Heart left ventricle (tissue), 13 donors: ENCODE data around the gene GOLGA2.

Experiments used
- POLR2A ChIP-seq, 2 donors: fragments of 450-650 bp; IDR thresholded peaks; one replicate each; pipeline ENCODE4 v1.6.1; 2017; ENCODE audit warnings: antibody characterized with exemption in 2 of 2, mild to moderate bottlenecking in 2 of 2, moderate library complexity in 2 of 2
- TF ChIP-seq, protein P1 (sequence below), 12 donors: fragments of 200-600 bp; sonication (generic) in 4 of 12; IDR thresholded peaks; one replicate each; pipeline versions ENCODE4 v1.5.0 to v1.8.0; 2018 to 2022; ENCODE audit warnings: antibody characterized with exemption in 12 of 12, mild to moderate bottlenecking in 5 of 12
- donor health status: ischemic (EF 13 %, LVEDD 7.1; RV severe dilation, severe dysfunction).
- donor health status: DM: no; HTN: yes; CAD: no.
- donor health status: DM: no; HTN: no; CAD: no.
- donor health status: ischemic (EF 25% LVEDD 6.9; RV normal size, moderate dysfunction).
- donor health status: ischemic (EF 25% LVEDD 5.7; RV mildly dilated, moderate dysfunction).
- donor health status: ischemic (EF 35%, LVEDD 5.7; RV mildly dilated, moderate dysfunction).
- donor health status: nonischemic (EF 11% LVEDD 7.7; RV severe dilation, severe dysfunction).
- donor health status: DM: yes; HTN: yes; CAD: no.
- donor health status: PGD.
- donor health status: ischemic (EF 29% LVEDD 5.4; RV normal size, mild dysfunction).
- donor health status: nonischemic (EF 23%, LVEDD 6.1; RV moderate dilation, normal function).

GRCh38 chr9:128251732-128252100, 24.1 kb downstream of the GOLGA2 start:
- TF ChIP-seq, protein P1, sequence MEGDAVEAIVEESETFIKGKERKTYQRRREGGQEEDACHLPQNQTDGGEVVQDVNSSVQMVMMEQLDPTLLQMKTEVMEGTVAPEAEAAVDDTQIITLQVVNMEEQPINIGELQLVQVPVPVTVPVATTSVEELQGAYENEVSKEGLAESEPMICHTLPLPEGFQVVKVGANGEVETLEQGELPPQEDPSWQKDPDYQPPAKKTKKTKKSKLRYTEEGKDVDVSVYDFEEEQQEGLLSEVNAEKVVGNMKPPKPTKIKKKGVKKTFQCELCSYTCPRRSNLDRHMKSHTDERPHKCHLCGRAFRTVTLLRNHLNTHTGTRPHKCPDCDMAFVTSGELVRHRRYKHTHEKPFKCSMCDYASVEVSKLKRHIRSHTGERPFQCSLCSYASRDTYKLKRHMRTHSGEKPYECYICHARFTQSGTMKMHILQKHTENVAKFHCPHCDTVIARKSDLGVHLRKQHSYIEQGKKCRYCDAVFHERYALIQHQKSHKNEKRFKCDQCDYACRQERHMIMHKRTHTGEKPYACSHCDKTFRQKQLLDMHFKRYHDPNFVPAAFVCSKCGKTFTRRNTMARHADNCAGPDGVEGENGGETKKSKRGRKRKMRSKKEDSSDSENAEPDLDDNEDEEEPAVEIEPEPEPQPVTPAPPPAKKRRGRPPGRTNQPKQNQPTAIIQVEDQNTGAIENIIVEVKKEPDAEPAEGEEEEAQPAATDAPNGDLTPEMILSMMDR (IDR thresholded peaks at IDR 0.05) = no peak
- no peak for TF ChIP-seq POLR2A (IDR thresholded peaks at IDR 0.05)
